ENCODE measurements around the gene SEMA4D. TPM values are rescaled to one million over a fixed set of nuclear protein-coding genes. Genes with fewer than 3 reads are reported as not detected.

SEMA4D gene, protein sequence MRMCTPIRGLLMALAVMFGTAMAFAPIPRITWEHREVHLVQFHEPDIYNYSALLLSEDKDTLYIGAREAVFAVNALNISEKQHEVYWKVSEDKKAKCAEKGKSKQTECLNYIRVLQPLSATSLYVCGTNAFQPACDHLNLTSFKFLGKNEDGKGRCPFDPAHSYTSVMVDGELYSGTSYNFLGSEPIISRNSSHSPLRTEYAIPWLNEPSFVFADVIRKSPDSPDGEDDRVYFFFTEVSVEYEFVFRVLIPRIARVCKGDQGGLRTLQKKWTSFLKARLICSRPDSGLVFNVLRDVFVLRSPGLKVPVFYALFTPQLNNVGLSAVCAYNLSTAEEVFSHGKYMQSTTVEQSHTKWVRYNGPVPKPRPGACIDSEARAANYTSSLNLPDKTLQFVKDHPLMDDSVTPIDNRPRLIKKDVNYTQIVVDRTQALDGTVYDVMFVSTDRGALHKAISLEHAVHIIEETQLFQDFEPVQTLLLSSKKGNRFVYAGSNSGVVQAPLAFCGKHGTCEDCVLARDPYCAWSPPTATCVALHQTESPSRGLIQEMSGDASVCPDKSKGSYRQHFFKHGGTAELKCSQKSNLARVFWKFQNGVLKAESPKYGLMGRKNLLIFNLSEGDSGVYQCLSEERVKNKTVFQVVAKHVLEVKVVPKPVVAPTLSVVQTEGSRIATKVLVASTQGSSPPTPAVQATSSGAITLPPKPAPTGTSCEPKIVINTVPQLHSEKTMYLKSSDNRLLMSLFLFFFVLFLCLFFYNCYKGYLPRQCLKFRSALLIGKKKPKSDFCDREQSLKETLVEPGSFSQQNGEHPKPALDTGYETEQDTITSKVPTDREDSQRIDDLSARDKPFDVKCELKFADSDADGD
- 4.5 TPM for polyA plus RNA-seq (2013, experiment 1 of 2)
- 3.4 TPM for polyA plus RNA-seq (2013, experiment 2 of 2)

DNA sequence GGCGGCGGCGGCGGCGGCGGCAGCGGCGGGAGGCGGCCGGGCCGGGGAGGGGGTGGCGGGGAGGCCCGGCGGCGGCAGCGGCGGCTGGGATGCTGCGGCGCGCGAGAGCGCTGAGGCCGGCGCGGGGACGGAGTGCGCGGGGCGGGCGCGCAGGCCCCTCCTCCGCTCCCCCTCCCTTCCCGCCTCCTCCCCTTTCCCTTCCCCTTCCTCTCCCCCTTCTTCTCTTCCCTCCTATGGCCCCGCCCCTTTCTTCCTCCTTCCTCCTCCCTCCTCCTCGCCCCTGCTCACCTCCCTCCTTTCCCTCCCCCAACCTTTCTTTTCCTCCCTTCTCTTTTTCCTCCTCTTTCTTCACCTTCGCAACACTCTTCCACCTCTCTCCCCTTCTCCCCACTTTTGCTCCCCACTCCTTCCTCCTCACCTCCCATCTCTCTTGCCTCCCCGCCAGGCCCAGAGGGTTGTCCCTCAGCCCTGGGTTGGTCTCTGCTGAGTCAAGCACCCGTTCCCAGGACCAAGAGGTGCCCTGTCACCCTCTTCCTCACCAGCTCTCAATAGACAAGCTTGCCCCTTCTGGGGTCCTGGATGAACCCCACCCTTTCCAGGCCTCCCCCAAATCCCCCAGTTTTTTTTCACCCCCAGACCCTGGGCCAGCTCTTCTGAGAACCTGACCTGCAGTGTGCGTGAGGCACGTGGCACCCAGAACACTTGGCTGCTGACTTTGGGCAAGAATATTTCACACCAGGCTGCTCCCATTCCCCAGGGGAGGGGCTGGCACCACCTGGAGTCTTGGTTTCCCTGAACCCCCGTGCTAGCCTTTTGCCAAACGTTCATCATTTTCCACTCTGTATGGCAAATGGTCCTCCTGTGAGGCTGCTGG lies at the start of gene SEMA4D:
TSS of gene SEMA4D (minus strand) at position 136 of the 874 bp plus-strand sequence. CDS start 92,657 bp downstream, outside the sequence.
- peak within 1 kb of the TSS; percentile 50 for H3K4me3 ChIP-seq (ENCODE audit: extremely low read depth, insufficient read depth, low read length, poor library complexity, severe bottlenecking)
- no peaks in the 10 kb centered on the region for H3K4me1 ChIP-seq (ENCODE audit: control insufficient read depth, insufficient read depth, low read length, poor library complexity, severe bottlenecking)
- 11 to 15% methylated on average over 31 to 34 of the region's 42 CpGs for WGBS, 2 experiments (ENCODE audit: insufficient coverage in 2 of 2)
- H3K27ac ChIP-seq (ENCODE audit: low read depth, low read length, severe bottlenecking) = no peak within 1 kb of the TSS
- H3K36me3 ChIP-seq (ENCODE audit: control insufficient read depth, insufficient read depth, low read length) = no peaks in the 10 kb centered on the region
- H3K9me3 ChIP-seq (ENCODE audit: control insufficient read depth, low read length) = no peaks in the 10 kb centered on the region

DNA sequence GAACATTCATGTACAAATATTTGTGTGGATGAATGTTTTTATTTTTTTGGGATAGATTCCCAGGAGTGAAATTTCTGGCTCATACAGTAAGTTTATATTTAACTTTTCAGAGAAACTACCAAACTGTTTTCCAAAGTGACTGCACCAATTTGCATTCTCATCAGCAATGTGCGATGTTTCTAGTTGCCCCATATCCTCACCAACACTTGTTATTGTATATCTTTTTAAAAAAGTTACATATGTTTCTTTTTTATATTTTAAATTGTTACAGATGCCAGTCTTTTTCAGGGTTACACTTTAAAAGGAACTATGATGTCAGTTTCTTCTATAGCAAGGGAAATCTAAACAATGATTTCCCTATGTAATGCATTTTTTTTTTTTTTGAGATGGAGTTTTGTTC lies 49.1 kb upstream of the SEMA4D start:
- H3K4me1 ChIP-seq (ENCODE audit: control insufficient read depth, insufficient read depth, low read length, poor library complexity, severe bottlenecking) = no peaks in the 10 kb centered on the region
- WGBS, 2 experiments (ENCODE audit: insufficient coverage in 2 of 2) = no CpG with 5 or more reads among the region's 1 CpG
- H3K4me3 ChIP-seq (ENCODE audit: extremely low read depth, insufficient read depth, low read length, poor library complexity, severe bottlenecking) = no peak overlapping the region
- no peaks in the 10 kb centered on the region for H3K36me3 ChIP-seq (ENCODE audit: control insufficient read depth, insufficient read depth, low read length)
- H3K27ac ChIP-seq (ENCODE audit: low read depth, low read length, severe bottlenecking) = no peak overlapping the region
- H3K9me3 ChIP-seq (ENCODE audit: control insufficient read depth, low read length) = no peaks in the 10 kb centered on the region

DNA sequence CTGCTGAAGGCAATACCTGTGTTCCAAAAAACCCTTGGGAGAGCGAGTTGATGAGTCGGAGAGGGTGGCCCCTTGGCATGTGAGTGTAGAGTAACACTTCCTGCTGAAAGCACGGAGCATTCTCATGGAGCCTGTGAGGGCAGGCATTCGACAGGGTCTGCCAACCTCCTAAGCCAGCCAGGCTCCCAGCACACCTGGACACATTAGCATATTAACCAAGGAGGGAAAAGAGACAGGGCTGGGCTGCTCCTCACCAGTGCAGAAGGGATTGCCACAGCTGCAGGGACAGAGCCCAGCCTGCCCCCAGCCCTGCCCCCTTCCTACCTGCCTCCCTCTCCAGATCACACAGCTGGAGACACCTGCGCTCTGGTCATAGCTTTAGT lies 46.4 kb upstream of the SEMA4D start:
- Histone ChIP-seq H3K36me3 (ENCODE audit: control insufficient read depth, insufficient read depth, low read length) (no peaks in the 10 kb centered on the region), H3K4me3 (ENCODE audit: extremely low read depth, insufficient read depth, low read length, poor library complexity, severe bottlenecking) (no peak overlapping the region), H3K27ac (ENCODE audit: low read depth, low read length, severe bottlenecking) (no peak overlapping the region), H3K9me3 (ENCODE audit: control insufficient read depth, low read length) (no peaks in the 10 kb centered on the region), H3K4me1 (ENCODE audit: control insufficient read depth, insufficient read depth, low read length, poor library complexity, severe bottlenecking) (peaks cover 2% of the 10 kb centered on the region)
- 77 to 83% methylated on average over 1 to 4 of the region's 5 CpGs for WGBS, 2 experiments (ENCODE audit: insufficient coverage in 2 of 2)

DNA sequence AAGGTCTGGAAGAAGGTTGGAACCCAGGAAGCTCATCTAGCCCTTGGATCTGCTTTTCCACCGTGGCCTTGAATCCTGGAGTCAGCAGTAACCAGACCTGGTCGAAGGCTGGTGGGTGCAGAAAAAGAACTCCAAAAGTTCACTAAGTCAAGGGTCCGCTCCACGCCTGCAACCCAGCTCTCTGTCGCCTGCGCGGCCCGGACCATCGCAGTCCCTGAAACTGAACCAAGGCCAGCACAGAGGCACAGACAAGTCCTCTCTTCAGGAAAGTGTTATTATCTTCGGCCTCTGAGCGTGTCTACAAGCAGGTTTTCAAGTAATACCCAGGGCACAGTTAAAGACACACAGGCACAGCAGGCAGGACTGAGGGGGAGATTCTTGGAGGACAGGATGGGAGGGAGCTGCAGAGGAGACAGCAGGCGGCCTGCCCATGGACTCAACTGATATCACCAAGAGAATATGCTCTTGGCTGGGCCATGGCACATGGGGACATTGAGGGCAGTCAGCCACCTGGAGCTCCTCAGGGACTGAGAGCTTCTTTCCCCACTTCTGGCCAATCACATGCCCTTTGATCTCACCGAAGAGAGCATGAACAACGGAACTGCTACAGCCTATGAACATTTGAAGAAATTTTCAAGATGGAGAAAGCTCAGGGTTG lies 45.8 kb upstream of the SEMA4D start:
- no peaks in the 10 kb centered on the region for H3K36me3 ChIP-seq (ENCODE audit: control insufficient read depth, insufficient read depth, low read length)
- H3K9me3 ChIP-seq (ENCODE audit: control insufficient read depth, low read length) = no peaks in the 10 kb centered on the region
- H3K4me1 ChIP-seq (ENCODE audit: control insufficient read depth, insufficient read depth, low read length, poor library complexity, severe bottlenecking) = peaks cover 2% of the 10 kb centered on the region
- 89 to 97% methylated on average over 11 to 14 of the region's 14 CpGs for WGBS, 2 experiments (ENCODE audit: insufficient coverage in 2 of 2)
- no peak overlapping the region for H3K4me3 ChIP-seq (ENCODE audit: extremely low read depth, insufficient read depth, low read length, poor library complexity, severe bottlenecking)
- H3K27ac ChIP-seq (ENCODE audit: low read depth, low read length, severe bottlenecking) = no peak overlapping the region

DNA sequence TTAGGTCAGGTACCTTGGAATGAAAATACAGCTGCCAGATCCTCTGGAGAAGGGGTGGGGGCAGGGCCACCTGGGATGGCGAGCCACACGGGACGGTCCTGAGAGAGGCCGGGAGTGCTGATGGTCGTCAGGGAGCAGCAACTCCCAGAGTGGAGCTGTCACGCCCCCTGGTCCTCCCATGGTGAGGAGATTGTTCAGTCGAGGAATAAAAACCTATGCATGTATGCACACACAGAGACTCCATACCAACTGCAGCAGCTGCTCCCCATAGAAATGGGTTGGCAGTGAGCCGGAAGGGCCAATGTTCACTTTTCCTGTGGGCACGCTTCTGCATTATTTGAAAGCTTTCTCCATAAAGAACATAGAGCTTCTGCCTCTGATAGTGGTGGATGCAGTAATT lies 45.2 kb upstream of the SEMA4D start:
- no peak overlapping the region for H3K27ac ChIP-seq (ENCODE audit: low read depth, low read length, severe bottlenecking)
- no peak overlapping the region for H3K4me3 ChIP-seq (ENCODE audit: extremely low read depth, insufficient read depth, low read length, poor library complexity, severe bottlenecking)
- peaks cover 2% of the 10 kb centered on the region for H3K4me1 ChIP-seq (ENCODE audit: control insufficient read depth, insufficient read depth, low read length, poor library complexity, severe bottlenecking)
- H3K9me3 ChIP-seq (ENCODE audit: control insufficient read depth, low read length) = no peaks in the 10 kb centered on the region
- 80 to 89% methylated on average over 3 to 5 of the region's 9 CpGs for WGBS, 2 experiments (ENCODE audit: insufficient coverage in 2 of 2)
- no peaks in the 10 kb centered on the region for H3K36me3 ChIP-seq (ENCODE audit: control insufficient read depth, insufficient read depth, low read length)

DNA sequence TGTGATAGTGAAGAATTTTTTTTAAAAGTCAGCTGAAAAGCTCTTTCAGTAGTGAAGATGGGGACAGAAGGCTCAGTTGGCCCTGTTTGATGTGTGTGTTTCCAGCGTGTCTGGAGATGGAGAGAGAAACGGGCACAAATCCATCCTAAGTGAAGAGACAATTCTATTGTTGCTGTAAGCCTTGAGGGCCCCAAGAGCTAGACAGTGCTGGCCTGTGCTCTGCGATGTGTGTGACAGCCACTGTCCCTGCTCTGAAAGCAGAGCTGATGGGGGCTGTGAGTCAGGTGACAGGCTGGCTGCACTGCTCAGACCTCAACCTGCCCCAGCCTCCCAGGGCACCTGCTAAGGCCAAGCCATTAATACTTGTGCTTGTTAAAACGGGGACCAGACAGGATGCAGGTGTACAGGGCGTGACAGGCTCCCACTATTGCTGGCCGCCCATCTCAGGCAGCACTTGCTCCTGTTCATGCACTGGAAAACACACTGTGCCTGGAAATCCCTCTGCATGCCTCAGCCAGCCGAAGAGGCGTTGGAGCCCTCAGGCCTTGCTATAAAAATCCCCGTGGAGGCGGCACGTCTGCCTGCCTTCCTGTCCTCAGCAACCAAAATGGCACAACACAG lies 44.6 kb upstream of the SEMA4D start:
- H3K4me1 ChIP-seq (ENCODE audit: control insufficient read depth, insufficient read depth, low read length, poor library complexity, severe bottlenecking) = peaks cover 2% of the 10 kb centered on the region
- H3K27ac ChIP-seq (ENCODE audit: low read depth, low read length, severe bottlenecking) = no peak overlapping the region
- H3K4me3 ChIP-seq (ENCODE audit: extremely low read depth, insufficient read depth, low read length, poor library complexity, severe bottlenecking) = no peak overlapping the region
- 87 to 88% methylated on average over 11 of the region's 11 CpGs for WGBS, 2 experiments (ENCODE audit: insufficient coverage in 2 of 2)
- H3K9me3 ChIP-seq (ENCODE audit: control insufficient read depth, low read length) = no peaks in the 10 kb centered on the region
- H3K36me3 ChIP-seq (ENCODE audit: control insufficient read depth, insufficient read depth, low read length) = no peaks in the 10 kb centered on the region

DNA sequence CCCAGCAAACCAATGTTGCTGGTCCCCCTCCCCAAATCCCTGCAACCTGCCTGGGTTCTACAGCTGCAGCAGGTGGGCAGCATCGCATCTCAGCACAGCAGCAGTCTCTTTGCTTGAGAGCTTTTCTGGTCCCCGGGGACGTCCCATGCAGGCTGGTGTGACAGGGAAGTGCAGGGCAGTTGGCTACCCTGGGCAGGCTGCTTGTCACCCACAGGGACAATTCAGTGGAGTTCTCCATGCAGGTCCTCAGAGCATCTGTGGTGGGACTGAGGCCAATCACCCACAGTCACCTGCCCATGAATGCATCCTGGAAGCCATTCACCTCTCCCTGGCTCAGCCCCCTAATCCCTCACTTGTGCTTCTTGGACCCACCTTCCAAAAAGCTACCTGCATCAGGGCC lies 43.9 kb upstream of the SEMA4D start:
- H3K4me3 ChIP-seq (ENCODE audit: extremely low read depth, insufficient read depth, low read length, poor library complexity, severe bottlenecking) = no peak overlapping the region
- no peaks in the 10 kb centered on the region for H3K9me3 ChIP-seq (ENCODE audit: control insufficient read depth, low read length)
- no peak overlapping the region for H3K27ac ChIP-seq (ENCODE audit: low read depth, low read length, severe bottlenecking)
- no peaks in the 10 kb centered on the region for H3K36me3 ChIP-seq (ENCODE audit: control insufficient read depth, insufficient read depth, low read length)
- WGBS, 2 experiments (ENCODE audit: insufficient coverage in 2 of 2) = 100% methylated on average over 2 of the region's 3 CpGs; no CpG with 5 or more reads in 1 of the 2 experiments
- peaks cover 2% of the 10 kb centered on the region for H3K4me1 ChIP-seq (ENCODE audit: control insufficient read depth, insufficient read depth, low read length, poor library complexity, severe bottlenecking)

DNA sequence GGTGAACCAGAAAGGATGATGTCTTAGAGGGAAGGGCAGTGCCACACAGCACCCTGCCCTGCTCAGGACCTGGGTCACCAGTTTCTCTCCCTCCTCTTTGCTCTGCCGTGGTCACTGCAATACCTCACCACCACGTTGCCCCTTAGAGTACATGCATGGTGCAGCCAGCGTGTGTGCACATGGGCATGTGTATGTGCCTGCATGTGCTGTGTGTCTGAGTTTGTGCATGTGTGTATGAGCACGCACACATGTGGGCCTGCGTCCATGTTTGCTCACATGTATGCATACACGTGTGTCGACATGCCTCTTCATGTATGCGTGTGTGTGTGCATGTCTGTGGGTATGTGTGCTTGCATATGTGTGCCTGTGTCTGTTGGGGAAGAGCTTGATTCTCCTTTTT lies 41.5 kb upstream of the SEMA4D start:
- WGBS, 2 experiments (ENCODE audit: insufficient coverage in 2 of 2) = 86 to 90% methylated on average over 6 to 7 of the region's 8 CpGs
- Histone ChIP-seq H3K36me3 (ENCODE audit: control insufficient read depth, insufficient read depth, low read length) (no peaks in the 10 kb centered on the region), H3K4me3 (ENCODE audit: extremely low read depth, insufficient read depth, low read length, poor library complexity, severe bottlenecking) (no peak overlapping the region), H3K9me3 (ENCODE audit: control insufficient read depth, low read length) (no peaks in the 10 kb centered on the region), H3K27ac (ENCODE audit: low read depth, low read length, severe bottlenecking) (no peak overlapping the region), H3K4me1 (ENCODE audit: control insufficient read depth, insufficient read depth, low read length, poor library complexity, severe bottlenecking) (peaks cover 2% of the 10 kb centered on the region)

DNA sequence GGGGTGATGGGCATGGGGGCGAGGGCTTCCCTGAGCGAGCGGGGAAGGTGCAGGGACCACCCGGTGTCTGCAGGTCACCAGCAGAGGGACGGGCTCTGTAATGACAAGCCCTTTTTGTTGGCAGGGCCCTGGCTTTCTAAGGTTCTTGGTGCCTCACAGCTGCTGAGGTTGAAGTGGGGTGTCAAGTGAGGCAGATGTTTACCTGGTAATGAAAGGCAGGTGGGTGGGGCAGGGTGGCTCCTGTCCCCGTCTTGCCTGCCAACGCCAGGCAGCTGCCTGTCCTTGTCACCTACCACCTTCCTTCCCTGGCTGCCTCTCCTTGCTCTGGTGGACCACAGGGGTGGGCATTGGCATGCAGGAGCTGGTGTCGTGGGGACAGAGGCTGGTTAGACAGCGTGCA lies 41.0 kb upstream of the SEMA4D start:
- H3K4me3 ChIP-seq (ENCODE audit: extremely low read depth, insufficient read depth, low read length, poor library complexity, severe bottlenecking) = no peak overlapping the region
- 87 to 100% methylated on average over 4 to 6 of the region's 9 CpGs for WGBS, 2 experiments (ENCODE audit: insufficient coverage in 2 of 2)
- no peak overlapping the region for H3K27ac ChIP-seq (ENCODE audit: low read depth, low read length, severe bottlenecking)
- H3K36me3 ChIP-seq (ENCODE audit: control insufficient read depth, insufficient read depth, low read length) = no peaks in the 10 kb centered on the region
- no peaks in the 10 kb centered on the region for H3K9me3 ChIP-seq (ENCODE audit: control insufficient read depth, low read length)
- H3K4me1 ChIP-seq (ENCODE audit: control insufficient read depth, insufficient read depth, low read length, poor library complexity, severe bottlenecking) = peaks cover 2% of the 10 kb centered on the region

Data from mesodermal cell (in vitro differentiated cells).